Muscle of arm (tissue), 12 donors: ENCODE measurements around the gene ZNF493. TPM values are rescaled to one million over a fixed set of nuclear protein-coding genes. Genes with fewer than 3 reads are reported as not detected.

Experiments used
- DNase-seq: peaks from one replicate; pipeline ENCODE4 v3.0.0-alpha.2; 2013
- polyA plus RNA-seq, 12 donors: library from polyadenylated mRNA; unstranded; fragments of 120-200 nt; gene quantifications; one replicate each; pipeline ENCODE4 v1.2.1, GENCODE V29; 2013; ENCODE audit not compliant: insufficient read length in 12 of 12

The ZNF493 gene
- polyA plus RNA-seq, 12 donors, result 8.3 to 36.9 (median 13.6) TPM; not detected in 1

GRCh38 chr19:21454901-21455300 is 58.0 kb downstream of the ZNF493 start:
- no peak for DNase-seq

GRCh38 chr19:21460686-21461085 is 63.8 kb downstream of the ZNF493 start:
- DNase-seq, result no peak

- DNase-seq, result no peak
Observed at GRCh38 chr19:21462540-21462939, 65.6 kb downstream of the ZNF493 start.

- peak; percentile 46 for DNase-seq
Observed at GRCh38 chr19:21463449-21464105, 66.6 kb downstream of the ZNF493 start.

GRCh38 chr19:21466627-21467026 is 69.7 kb downstream of the ZNF493 start:
- DNase-seq, result no peak

GRCh38 chr19:21468791-21469190 is 71.9 kb downstream of the ZNF493 start:
- no peak for DNase-seq

GRCh38 chr19:21472507-21472906 is 75.6 kb downstream of the ZNF493 start:
- no peak for DNase-seq

GRCh38 chr19:21474671-21475181 is 77.8 kb downstream of the ZNF493 start:
- DNase-seq, result peak; percentile 89

Other genes with a start within 250 kb of the ZNF493 start
- 10 to 100 TPM in 7 of 12 donors, 1 to 10 TPM in 4, not detected in 1; 8.3 to 17.7 (median 11.8) TPM for gene ZNF708, start 67.7 kb upstream of the ZNF493 start, polyA plus RNA-seq
- 10 to 100 TPM in 11 of 12 donors, not detected in 1; 14.9 to 32.3 (median 20.7) TPM for gene ZNF738, start 38.1 kb upstream of the ZNF493 start, polyA plus RNA-seq
- 10 to 100 TPM in 10 of 12 donors, not detected in 2; 11.8 to 21.5 (median 16.5) TPM for gene ZNF429, start 108.5 kb downstream of the ZNF493 start, polyA plus RNA-seq